HUDEP-2 (cell line): Measurements from ENCODE around the gene ZNF607.
"Not testable (repeated sequence)": the region's sequence is repeated elsewhere in the genome, so short reads cannot be mapped to it uniquely, and the experiment has no call there.

ENCODE experiments used
- DNase-seq, 76 experiments: peaks; one replicate each; lab custom pipeline; 2025; ENCODE audit not compliant: unreplicated experiment in 76 of 76; lab: John Stamatoyannopoulos, UW

Gene ZNF607

GRCh38 chr19:37719111-37719926, at the start of gene ZNF607:
TSS of gene ZNF607 (minus strand) at chr19:37719761. CDS start at chr19:37711618, 8,143 bp downstream.
- peak in 74 of 76 experiments; percentile 15 to 93 (median 83) for DNase-seq

GRCh38 chr19:37763488-37763887, 43.9 kb upstream of the ZNF607 start:
- DNase-seq = no peak

GRCh38 chr19:37757683-37758082, 38.1 kb upstream of the ZNF607 start:
- not testable (repeated sequence) for DNase-seq

GRCh38 chr19:37738371-37738770, 18.8 kb upstream of the ZNF607 start:
- DNase-seq = no peak

GRCh38 chr19:37725181-37725580, 5.6 kb upstream of the ZNF607 start:
- DNase-seq = no peak

- no peak for DNase-seq
Observed at GRCh38 chr19:37719927-37720265, 335 bp upstream of the ZNF607 start.

- no peak for DNase-seq
Observed at GRCh38 chr19:37718304-37718703, 1.3 kb downstream of the ZNF607 start.

GRCh38 chr19:37716140-37716539, 3.4 kb downstream of the ZNF607 start:
- DNase-seq = no peak

GRCh38 chr19:37706052-37706605, 13.4 kb downstream of the ZNF607 start:
- no peak for DNase-seq

- DNase-seq = no peak
Observed at GRCh38 chr19:37699057-37699456, 20.5 kb downstream of the ZNF607 start.

- no peak for DNase-seq
Observed at GRCh38 chr19:37698216-37698615, 21.3 kb downstream of the ZNF607 start.

GRCh38 chr19:37695144-37695899, 24.2 kb downstream of the ZNF607 start:
- no peak for DNase-seq

- DNase-seq = no peak
Observed at GRCh38 chr19:37692956-37693620, 26.5 kb downstream of the ZNF607 start.

- DNase-seq = no peak
Observed at GRCh38 chr19:37691881-37692504, 27.6 kb downstream of the ZNF607 start.

- no peak for DNase-seq
Observed at GRCh38 chr19:37683520-37683919, 36.0 kb downstream of the ZNF607 start.

- no peak for DNase-seq
Observed at GRCh38 chr19:37669450-37669914, 50.1 kb downstream of the ZNF607 start.

GRCh38 chr19:37657157-37657556, 62.4 kb downstream of the ZNF607 start:
- not testable (repeated sequence) for DNase-seq

GRCh38 chr19:37655689-37656371, 63.7 kb downstream of the ZNF607 start:
- peak in 8 of 76 experiments; percentile 5 to 32 (median 17) for DNase-seq

GRCh38 chr19:37655301-37655688, 64.3 kb downstream of the ZNF607 start, which contains the start of gene ZFP30:
TSS of gene ZFP30 (minus strand) at chr19:37655465. CDS start at chr19:37647822, 7,643 bp downstream.
- DNase-seq = peak in 2 of 76 experiments; percentile 0 to 5
